GM12891 (cell line): ENCODE data around the gene PCDHGB6.
"Not testable (repeated sequence)": the region's sequence is repeated elsewhere in the genome, so short reads cannot be mapped to it uniquely, and the experiment has no call there.

Source experiments
- DNase-seq: peaks from one replicate; pipeline ENCODE4 v3.0.0; 2011; ENCODE audit warnings: low spot score; ENCODE audit not compliant: insufficient read length
- FAIRE-seq: peaks from 2 replicates; lab custom pipeline; 2011; peaks lifted over from hg19 to GRCh38; lab: Jason Lieb, UNC
- PAX5 ChIP-seq: IDR thresholded peaks from 2 replicates; pipeline ENCODE4 v1.6.1; 2011; ENCODE audit warnings: low read length, moderate library complexity, mild to moderate bottlenecking; ENCODE audit not compliant: insufficient read depth, severe bottlenecking
- POLR2A ChIP-seq: IDR thresholded peaks from 2 replicates; pipeline ENCODE4 v1.6.1; 2011; ENCODE audit warnings: low read depth, low read length, control low read depth
- POLR2AphosphoS5 ChIP-seq: IDR thresholded peaks from 2 replicates; pipeline ENCODE4 v1.6.1; 2011; ENCODE audit warnings: low read depth, low read length, control low read depth
- POU2F2 ChIP-seq: IDR thresholded peaks from 2 replicates; pipeline ENCODE4 v1.6.1; 2011; ENCODE audit warnings: low read depth, mild to moderate bottlenecking, control low read depth, low read length, moderate library complexity
- SPI1 ChIP-seq: IDR thresholded peaks from 2 replicates; pipeline ENCODE4 v1.6.1; 2011; ENCODE audit warnings: low read depth, low read length, control low read depth
- TAF1 ChIP-seq: IDR thresholded peaks from 2 replicates; pipeline ENCODE4 v1.6.1; 2011; ENCODE audit warnings: low read depth, low read length, control low read depth

The PCDHGB6 gene

DNA sequence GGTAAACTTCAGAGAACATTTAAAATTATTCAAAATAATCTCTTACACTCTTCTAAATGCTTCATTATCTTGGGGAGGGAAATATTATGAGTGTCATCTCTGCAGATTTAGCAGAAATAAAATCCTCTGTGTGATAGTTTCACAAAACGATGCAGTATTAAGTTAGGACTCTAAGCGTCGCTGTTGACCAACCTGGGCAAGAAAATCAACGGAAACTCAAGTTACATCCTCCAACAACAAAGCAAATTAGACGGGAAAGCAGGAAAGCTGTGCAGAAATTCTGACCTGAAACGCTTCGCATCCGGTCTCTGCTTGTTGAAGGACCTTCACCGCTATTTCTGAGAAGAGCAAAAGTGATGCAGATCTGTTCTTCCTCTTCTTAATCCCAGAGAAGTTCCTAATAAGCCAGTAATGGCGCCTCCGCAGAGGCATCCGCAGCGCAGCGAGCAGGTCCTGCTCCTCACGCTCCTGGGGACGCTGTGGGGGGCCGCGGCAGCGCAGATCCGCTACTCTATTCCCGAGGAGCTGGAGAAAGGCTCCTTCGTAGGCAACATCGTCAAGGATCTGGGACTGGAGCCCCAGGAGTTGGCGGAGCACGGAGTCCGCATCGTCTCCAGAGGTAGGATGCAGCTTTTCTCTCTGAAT lies 34.0 kb upstream of the PCDHGB6 start, which contains the start of gene PCDHGA6:
Gene PCDHGA6, plus strand, starts transcription at position 219 of the 645 bp plus-strand sequence. Its CDS starts 193 bp downstream, at position 412.
- TF ChIP-seq TAF1, result no peak
- TF ChIP-seq SPI1, result no peak
- TF ChIP-seq POLR2A, result no peak
- no peak for TF ChIP-seq POU2F2
- no peak for TF ChIP-seq PAX5
- no peak for TF ChIP-seq POLR2AphosphoS5
- FAIRE-seq, result no peak
- no peak for DNase-seq

DNA sequence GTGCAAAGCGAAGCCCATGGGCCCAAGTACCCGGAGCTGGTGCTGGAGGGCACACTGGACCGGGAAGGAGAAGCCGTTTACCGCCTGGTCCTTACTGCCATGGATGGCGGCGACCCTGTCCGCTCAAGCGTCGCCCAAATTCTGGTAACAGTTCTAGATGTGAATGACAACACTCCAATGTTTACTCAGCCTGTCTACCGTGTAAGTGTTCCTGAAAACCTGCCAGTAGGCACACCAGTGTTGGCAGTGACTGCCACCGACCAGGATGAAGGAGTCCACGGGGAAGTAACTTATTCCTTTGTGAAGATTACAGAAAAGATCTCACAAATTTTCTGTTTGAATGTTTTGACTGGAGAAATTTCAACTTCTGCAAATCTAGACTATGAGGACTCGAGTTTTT lies 33.2 kb upstream of the PCDHGB6 start:
- no peak for FAIRE-seq
- TF ChIP-seq TAF1 (no peak), SPI1 (no peak), POU2F2 (no peak), PAX5 (no peak), POLR2AphosphoS5 (no peak), POLR2A (no peak)
- DNase-seq, result no peak

GRCh38 chr5:141375444-141376155 lies 32.2 kb upstream of the PCDHGB6 start:
- FAIRE-seq, DNase-seq: not testable (repeated sequence)

- FAIRE-seq (no peak), DNase-seq (no peak)
- TF ChIP-seq TAF1, result no peak
- TF ChIP-seq SPI1, result no peak
Measured at GRCh38 chr5:141382469-141383294, 25.1 kb upstream of the PCDHGB6 start, which contains the start of gene PCDHGA7. PCDHGA7 (plus strand) TSS chr5:141382742; CDS start chr5:141382900, 158 bp downstream.

- TF ChIP-seq POU2F2, result no peak
- no peak for TF ChIP-seq POLR2A
- TF ChIP-seq SPI1, result no peak
- TF ChIP-seq PAX5, result no peak
- TF ChIP-seq TAF1, result no peak
- TF ChIP-seq POLR2AphosphoS5, result no peak
- DNase-seq (no peak), FAIRE-seq (no peak)
Measured at GRCh38 chr5:141383345-141383744, 24.5 kb upstream of the PCDHGB6 start.

DNA sequence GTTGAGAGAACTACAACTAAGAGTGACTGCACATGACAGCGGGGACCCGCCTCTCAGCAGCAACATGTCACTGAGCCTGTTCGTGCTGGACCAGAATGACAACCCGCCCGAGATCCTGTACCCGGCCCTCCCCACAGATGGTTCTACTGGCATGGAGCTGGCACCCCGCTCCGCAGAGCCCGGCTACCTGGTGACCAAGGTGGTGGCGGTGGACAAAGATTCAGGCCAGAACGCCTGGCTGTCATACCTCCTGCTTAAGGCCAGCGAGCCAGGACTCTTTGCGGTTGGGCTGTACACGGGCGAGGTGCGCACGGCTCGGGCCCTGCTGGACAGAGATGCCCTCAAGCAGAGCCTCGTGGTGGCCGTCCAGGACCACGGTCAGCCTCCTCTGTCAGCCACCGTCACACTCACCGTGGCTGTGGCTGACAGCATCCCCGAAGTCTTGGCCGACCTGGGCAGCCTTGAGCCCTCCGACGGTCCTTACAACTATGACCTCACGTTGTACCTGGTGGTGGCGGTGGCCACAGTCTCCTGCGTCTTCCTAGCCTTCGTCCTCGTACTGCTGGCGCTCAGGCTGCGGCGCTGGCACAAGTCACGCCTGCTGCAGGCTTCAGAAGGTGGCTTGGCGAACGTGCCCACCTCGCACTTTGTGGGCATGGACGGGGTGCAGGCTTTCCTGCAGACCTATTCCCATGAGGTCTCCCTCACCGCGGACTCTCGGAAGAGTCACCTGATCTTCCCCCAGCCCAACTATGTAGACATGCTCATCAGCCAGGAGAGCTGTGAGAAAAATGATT lies 23.2 kb upstream of the PCDHGB6 start:
- DNase-seq, result no peak
- no peak for TF ChIP-seq POU2F2
- no peak for TF ChIP-seq TAF1
- no peak for TF ChIP-seq SPI1
- no peak for TF ChIP-seq POLR2AphosphoS5
- TF ChIP-seq POLR2A, result no peak
- TF ChIP-seq PAX5, result no peak
- FAIRE-seq, result no peak

- not testable (repeated sequence) for DNase-seq, FAIRE-seq
Measured at GRCh38 chr5:141387557-141388311, 20.1 kb upstream of the PCDHGB6 start, which contains the start of gene PCDHGB4. PCDHGB4 (plus strand) TSS chr5:141387698; CDS start chr5:141387885, 187 bp downstream.

DNA sequence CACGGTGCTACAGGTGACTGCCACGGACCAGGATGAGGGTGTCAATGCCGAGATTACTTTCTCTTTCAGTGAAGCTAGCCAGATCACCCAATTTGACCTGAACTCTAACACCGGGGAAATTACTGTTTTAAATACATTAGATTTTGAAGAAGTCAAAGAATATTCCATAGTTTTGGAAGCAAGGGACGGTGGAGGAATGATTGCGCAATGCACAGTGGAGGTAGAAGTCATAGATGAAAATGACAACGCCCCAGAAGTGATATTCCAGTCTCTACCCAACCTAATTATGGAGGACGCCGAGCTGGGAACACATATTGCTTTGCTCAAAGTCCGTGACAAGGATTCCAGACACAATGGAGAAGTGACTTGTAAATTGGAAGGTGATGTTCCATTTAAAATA lies 19.2 kb upstream of the PCDHGB6 start:
- FAIRE-seq, result no peak
- TF ChIP-seq POLR2A (no peak), SPI1 (no peak), PAX5 (no peak), POLR2AphosphoS5 (no peak), POU2F2 (no peak), TAF1 (no peak)
- no peak for DNase-seq
